GM13976 (cell line): ENCODE measurements around the gene PAK3.

Source experiments
- DNase-seq: peaks from one replicate; pipeline ENCODE4 v3.0.0; 2012; ENCODE audit warnings: low spot score
- CTCF ChIP-seq: IDR thresholded peaks from 2 replicates; pipeline ENCODE4 v1.5.1; 2012; ENCODE audit warnings: borderline replicate concordance, mild to moderate bottlenecking; ENCODE audit not compliant: insufficient read depth; ENCODE audit errors: extremely low read depth, missing control alignments, control extremely low read depth
- in situ Hi-C: fragments of 300-500 bp; cut with MboI; formaldehyde crosslinking; loops from one replicate; pipeline ENCODE4 v1.12.0; 2022; ENCODE audit warnings: low sequenced_read_pairs, mixed read lengths, inconsistent platforms; ENCODE audit not compliant: unreplicated experiment

Gene PAK3

GRCh38 chrX:111244235-111244750 lies 148.3 kb downstream of the PAK3 start:
- in situ Hi-C loops, result loop anchor here (25.0 kb wide), 1 partner anchor 257 kb away; no protein-coding TSS in a partner anchor
- peak; percentile 29 for TF ChIP-seq CTCF
- peak; percentile 34 for DNase-seq

- in situ Hi-C loops, result no loop called here
- no peak for DNase-seq
- no peak for TF ChIP-seq CTCF
These were observed 159.1 kb downstream of the PAK3 start for GRCh38 chrX:111254896-111255693.

GRCh38 chrX:111257733-111258132 lies 161.7 kb downstream of the PAK3 start:
- no peak for DNase-seq
- in situ Hi-C loops, result no loop called here
- no peak for TF ChIP-seq CTCF

- in situ Hi-C loops, result no loop called here
- no peak for DNase-seq
- TF ChIP-seq CTCF, result no peak
These were observed 163.6 kb downstream of the PAK3 start for GRCh38 chrX:111259559-111259958.

GRCh38 chrX:111260451-111260850 lies 164.5 kb downstream of the PAK3 start:
- DNase-seq, result no peak
- no peak for TF ChIP-seq CTCF
- in situ Hi-C loops, result no loop called here

- no peak for DNase-seq
- in situ Hi-C loops, result no loop called here
- TF ChIP-seq CTCF, result no peak
These were observed 166.1 kb downstream of the PAK3 start for GRCh38 chrX:111262086-111262485.
